ENCODE results near the gene EID2B.
A peak's percentile ranks its signal among the peaks of the same experiment; 100 is the strongest.

The EID2B gene

GRCh38 chr19:39506598-39506943, 26.1 kb downstream of the EID2B start:
- TF ChIP-seq CTCF (IDR thresholded peaks at IDR 0.05; ENCODE audit: control insufficient read depth, extremely low read depth, insufficient read depth) = no peak
- peak overlapping the region; percentile 15; the same call in 1 of the 2 replicates for H3K4me3 ChIP-seq (ENCODE audit: low read depth, low read length)
- no peak for DNase-seq (ENCODE audit: low read depth)

GRCh38 chr19:39502640-39503417, 29.8 kb downstream of the EID2B start:
- peak; percentile 34 for DNase-seq (ENCODE audit: low read depth)

GRCh38 chr19:39501340-39501739, 31.3 kb downstream of the EID2B start:
- no peak for DNase-seq (ENCODE audit: low read depth)
- H3K4me3 ChIP-seq (ENCODE audit: low read depth, low read length) = no peak overlapping the region
- no peak for TF ChIP-seq CTCF (IDR thresholded peaks at IDR 0.05; ENCODE audit: control insufficient read depth, extremely low read depth, insufficient read depth)

More at GRCh38 chr19:39502640-39503417, 29.8 kb downstream of the EID2B start:
- no peak overlapping the region for H3K4me3 ChIP-seq (ENCODE audit: low read depth, low read length)
- TF ChIP-seq CTCF (IDR thresholded peaks at IDR 0.05; ENCODE audit: control insufficient read depth, extremely low read depth, insufficient read depth) = peak; percentile 91

GRCh38 chr19:39500543-39500942, 32.1 kb downstream of the EID2B start:
- no peak overlapping the region for H3K4me3 ChIP-seq (ENCODE audit: low read depth, low read length)
- no peak for TF ChIP-seq CTCF (IDR thresholded peaks at IDR 0.05; ENCODE audit: control insufficient read depth, extremely low read depth, insufficient read depth)
- DNase-seq (ENCODE audit: low read depth) = no peak

- no peak for DNase-seq (ENCODE audit: low read depth)
- H3K4me3 ChIP-seq (ENCODE audit: low read depth, low read length) = no peak overlapping the region
- no peak for TF ChIP-seq CTCF (IDR thresholded peaks at IDR 0.05; ENCODE audit: control insufficient read depth, extremely low read depth, insufficient read depth)
Measured at GRCh38 chr19:39499932-39500331, 32.7 kb downstream of the EID2B start.

GRCh38 chr19:39498798-39499642, 33.6 kb downstream of the EID2B start, which contains the start of gene DLL3:
DLL3 (plus strand) TSS chr19:39498947; CDS start chr19:39498975, 28 bp downstream.
- no peak for TF ChIP-seq CTCF (IDR thresholded peaks at IDR 0.05; ENCODE audit: control insufficient read depth, extremely low read depth, insufficient read depth)
- no peak for DNase-seq (ENCODE audit: low read depth)
- H3K4me3 ChIP-seq (ENCODE audit: low read depth, low read length) = no peak within 1 kb of the TSS

Measured in LNCaP clone FGC (cell line).